GM18870 (cell line): ENCODE data around the gene ZNF441.
A peak's percentile ranks its signal among the peaks of the same experiment; 100 is the strongest.
"Not testable (repeated sequence)": the region's sequence is repeated elsewhere in the genome, so short reads cannot be mapped to it uniquely, and the experiment has no call there.

Source experiments
- ATAC-seq: cut with Tn5 transposase; IDR thresholded peaks from one replicate; pipeline ENCODE4 v1.9.1; 2021; ENCODE audit warnings: moderate library complexity; ENCODE audit not compliant: unreplicated experiment

The ZNF441 gene

GRCh38 chr19:11776669-11777068 lies 9.9 kb downstream of the ZNF441 start:
- not testable (repeated sequence) for ATAC-seq

GRCh38 chr19:11780431-11781020 lies 13.7 kb downstream of the ZNF441 start:
- ATAC-seq: no peak

DNA sequence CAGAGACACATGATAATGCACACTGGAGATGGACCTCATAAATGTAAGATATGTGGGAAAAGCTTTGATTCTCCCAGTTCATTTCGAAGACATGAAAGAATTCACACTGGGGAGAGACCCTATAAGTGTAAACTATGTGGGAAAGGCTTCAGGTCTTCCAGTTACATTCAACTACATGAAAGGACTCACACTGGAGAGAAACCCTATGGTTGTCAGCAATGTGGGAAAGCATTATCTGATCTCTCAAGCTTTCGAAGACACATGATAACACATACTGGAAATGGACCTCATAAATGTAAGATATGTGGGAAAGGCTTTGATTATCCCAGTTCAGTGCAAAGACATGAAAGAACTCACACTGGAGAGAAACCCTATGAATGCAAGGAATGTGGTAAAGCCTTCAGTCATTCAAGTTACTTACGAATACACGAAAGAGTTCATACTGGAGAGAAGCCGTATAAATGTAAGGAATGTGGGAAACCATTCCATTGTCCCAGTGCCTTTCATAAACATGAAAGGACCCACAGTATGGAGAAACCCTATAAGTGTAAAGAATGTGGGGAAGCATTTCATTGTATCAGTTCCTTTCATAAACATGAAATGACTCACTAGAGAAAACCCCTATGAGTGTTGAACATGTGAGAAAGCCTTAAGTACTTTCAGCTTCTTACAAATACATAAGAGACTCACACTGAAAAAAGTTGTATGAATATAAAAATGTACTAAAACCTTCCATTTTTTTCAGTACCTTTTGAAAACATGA lies 14.7 kb downstream of the ZNF441 start:
- no peak for ATAC-seq

DNA sequence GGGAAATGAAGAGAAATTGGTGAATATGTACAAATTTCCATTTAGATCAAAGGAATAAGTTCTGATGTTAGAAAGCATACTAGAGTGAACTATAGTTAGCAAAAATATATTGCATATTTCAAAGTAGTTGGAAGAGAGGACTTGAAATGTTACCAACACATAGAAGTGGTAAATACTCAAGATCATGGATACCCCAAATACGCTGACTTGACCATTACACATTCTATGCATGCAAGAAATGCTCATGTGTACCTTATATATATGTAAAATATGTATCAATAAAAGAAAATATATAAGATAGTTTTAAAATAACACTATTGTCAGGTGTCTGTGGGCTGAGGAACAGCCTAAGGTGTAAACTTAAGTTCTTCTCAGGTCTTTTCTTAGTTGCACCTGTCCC lies 17.0 kb downstream of the ZNF441 start:
- ATAC-seq: no peak

DNA sequence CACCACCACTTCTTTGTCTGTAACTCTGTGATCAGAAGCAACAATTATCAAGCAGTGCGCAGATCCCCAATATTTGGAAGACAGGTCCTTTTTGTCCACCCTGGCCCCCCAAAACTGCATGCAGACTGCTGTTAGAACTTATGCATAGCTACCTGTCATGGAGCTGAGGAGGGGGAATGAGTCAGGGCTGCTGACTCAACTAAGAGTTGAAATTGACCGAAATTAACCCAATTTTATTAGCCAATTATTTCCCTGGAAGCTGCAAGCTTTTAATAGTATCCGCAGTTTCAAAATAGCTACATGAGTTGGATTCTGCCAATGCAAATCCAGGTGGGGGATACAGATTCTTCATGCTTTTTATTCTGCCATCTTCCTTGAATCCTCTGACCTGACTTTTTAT lies 17.6 kb downstream of the ZNF441 start:
- no peak for ATAC-seq

- no peak for ATAC-seq
Measured at GRCh38 chr19:11787536-11787935, 20.7 kb downstream of the ZNF441 start.

DNA sequence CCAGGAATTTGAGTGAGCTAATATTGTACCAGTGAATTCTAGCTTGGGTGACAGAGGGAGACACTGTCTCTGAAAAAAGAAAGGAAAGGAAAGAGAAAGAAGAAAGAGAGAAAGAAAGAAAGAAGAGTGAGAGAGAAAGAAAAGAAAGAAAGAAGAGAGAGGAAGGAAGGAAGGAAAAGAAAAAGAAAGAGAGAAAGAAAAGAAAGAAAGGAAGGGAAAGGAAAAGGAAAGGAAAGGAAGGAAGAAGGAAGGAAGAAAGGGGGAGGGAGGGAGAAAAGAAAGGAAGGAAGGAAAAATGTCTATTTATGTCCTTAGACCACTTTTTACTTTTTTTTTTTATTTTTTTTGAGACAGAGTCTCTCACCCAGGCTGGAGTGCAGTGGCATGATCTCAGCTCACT lies 26.1 kb downstream of the ZNF441 start:
- no peak for ATAC-seq

GRCh38 chr19:11797491-11797890 lies 30.7 kb downstream of the ZNF441 start:
- ATAC-seq: peak; percentile 63

- peak; percentile 63 for ATAC-seq
Measured at GRCh38 chr19:11798391-11799330, 31.9 kb downstream of the ZNF441 start, which contains the start of gene ZNF491. TSS of gene ZNF491 (plus strand) at chr19:11798523. CDS start at chr19:11805954, 7,431 bp downstream.

GRCh38 chr19:11806354-11807098 lies 39.7 kb downstream of the ZNF441 start:
- ATAC-seq: no peak

DNA sequence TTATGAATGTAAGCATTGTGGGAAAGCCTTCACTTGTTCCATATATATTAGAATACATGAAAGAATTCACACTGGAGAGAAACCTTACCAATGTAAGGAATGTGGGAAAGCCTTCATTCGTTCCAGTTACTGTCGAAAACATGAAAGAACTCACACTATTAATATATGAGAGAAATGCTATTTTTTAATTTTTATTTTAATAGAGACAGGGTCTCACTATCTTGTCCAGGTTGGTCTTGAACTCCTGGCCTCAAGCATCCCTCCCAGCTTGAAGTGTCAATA lies 40.2 kb downstream of the ZNF441 start:
- no peak for ATAC-seq

GRCh38 chr19:11813703-11814028 lies 46.9 kb downstream of the ZNF441 start:
- no peak for ATAC-seq

DNA sequence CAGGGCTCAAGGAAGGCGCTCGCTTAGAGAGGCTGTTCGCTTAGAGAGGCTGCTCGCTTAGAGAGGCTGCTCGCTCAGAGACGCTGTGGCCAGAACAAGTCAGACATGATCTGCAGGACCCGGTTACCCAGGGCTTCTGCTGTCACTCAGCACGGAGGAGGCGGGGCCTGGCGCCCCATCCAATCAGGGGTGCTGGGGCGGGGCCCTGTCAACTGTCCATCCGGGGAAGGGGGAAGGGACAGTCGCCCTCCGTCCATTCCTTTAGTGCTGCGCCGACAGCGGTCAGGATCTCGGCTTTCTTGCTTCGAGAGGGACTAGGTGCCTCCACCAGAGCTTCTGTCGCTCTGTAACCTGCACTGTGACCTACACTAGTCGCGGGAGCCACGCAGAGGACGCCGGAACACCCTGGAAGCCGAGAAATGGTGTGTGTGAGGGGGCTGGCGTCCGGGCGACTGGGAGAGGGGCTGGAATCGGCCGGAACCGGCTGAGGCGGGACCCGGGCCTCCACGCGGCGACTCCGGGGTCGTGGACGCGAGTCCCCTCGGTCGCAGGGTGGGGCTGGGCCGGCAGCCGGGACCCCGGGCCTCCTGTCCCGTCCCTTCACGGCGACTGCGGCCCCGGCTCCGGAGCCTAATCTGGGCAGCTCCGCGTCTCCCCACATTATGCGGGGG lies 47.4 kb downstream of the ZNF441 start, which contains the start of gene ZNF440:
TSS of gene ZNF440 (plus strand) at position 245 of the 671 bp plus-strand sequence. CDS start at position 420, 175 bp downstream.
- ATAC-seq: peak; percentile 93

GRCh38 chr19:11814700-11815035 lies 47.9 kb downstream of the ZNF441 start:
- no peak for ATAC-seq

DNA sequence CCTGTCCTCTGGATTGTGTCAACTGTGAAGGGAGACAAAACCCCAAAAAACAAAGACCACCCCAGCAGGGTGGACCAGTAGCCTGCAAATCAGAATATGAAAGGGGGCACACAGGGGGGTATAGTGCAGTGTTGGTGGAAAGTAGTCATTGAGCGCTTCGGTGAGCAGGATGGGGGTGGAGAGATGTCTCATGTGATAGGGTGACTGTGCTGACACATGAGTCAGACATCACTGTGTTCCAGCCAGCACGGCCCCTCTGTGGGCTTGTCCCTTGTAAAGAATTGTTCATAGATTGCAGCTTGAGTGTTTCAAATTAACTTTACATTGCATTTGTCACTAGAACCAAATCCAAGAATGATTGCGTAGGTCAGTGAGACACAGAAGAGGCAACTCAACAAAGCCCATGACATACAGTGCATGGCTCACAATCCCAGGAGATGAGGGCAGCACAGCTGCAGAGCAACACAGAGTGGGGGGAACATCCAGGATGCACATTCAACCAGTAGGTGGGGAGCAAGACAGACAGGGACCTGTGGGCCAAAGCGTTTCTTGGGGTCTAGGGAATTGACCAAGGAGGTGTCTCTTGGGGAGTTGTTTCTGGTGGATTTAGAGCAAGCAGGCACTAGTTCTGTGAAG lies 54.8 kb downstream of the ZNF441 start:
- ATAC-seq: no peak

GRCh38 chr19:11828957-11829876 lies 62.4 kb downstream of the ZNF441 start:
- not testable (repeated sequence) for ATAC-seq

- no peak for ATAC-seq
Measured at GRCh38 chr19:11832253-11832912, 65.6 kb downstream of the ZNF441 start.

- ATAC-seq: no peak
Measured at GRCh38 chr19:11833541-11833940, 66.7 kb downstream of the ZNF441 start.
